ENCODE data around the gene CFAP20DC. TPM values are rescaled to one million over a fixed set of nuclear protein-coding genes. Genes with fewer than 3 reads are reported as not detected.
"Not testable (repeated sequence)": the region's sequence is repeated elsewhere in the genome, so short reads cannot be mapped to it uniquely, and the experiment has no call there.

Gene CFAP20DC
- total and polyA plus RNA-seq, 12 donors, result 0.35 to 6.0 (median 2.0) TPM

GRCh38 chr3:58720526-58720925, 329.3 kb downstream of the CFAP20DC start:
- intact Hi-C loops (cut with DNase I), result no loop called here
- H3K27ac ChIP-seq, result no peak overlapping the region
- 79 to 89% (median 86%) methylated on average over 3 of the region's 3 CpGs for WGBS, 4 donors

GRCh38 chr3:58719684-58720083, 330.1 kb downstream of the CFAP20DC start:
- Histone ChIP-seq H3K27ac (no peak overlapping the region), H3K4me1 (replicated peaks in 1 of 2) (no peaks in the 10 kb centered on the region), H3K9me3 (replicated peaks in 1 of 3) (no peaks in the 10 kb centered on the region), H3K36me3 (replicated peaks in 1 of 2) (no peaks in the 10 kb centered on the region), H3K27me3 (no peaks in the 10 kb centered on the region), H3K4me3 (no peak overlapping the region)
- intact Hi-C loops (cut with DNase I), result no loop called here
- TF ChIP-seq CTCF (IDR thresholded peaks at IDR 0.05), result no peak
- no peak for TF ChIP-seq POLR2A (IDR thresholded peaks at IDR 0.05)
- WGBS, 4 donors, result 59 to 100% (median 82%) methylated on average over 2 of the region's 2 CpGs
- DNase-seq, result no peak

More at GRCh38 chr3:58720526-58720925, 329.3 kb downstream of the CFAP20DC start:
- Histone ChIP-seq H3K9me3 (replicated peaks in 1 of 3) (no peaks in the 10 kb centered on the region), H3K4me1 (replicated peaks in 1 of 2) (no peaks in the 10 kb centered on the region), H3K4me3 (no peak overlapping the region), H3K27me3 (no peaks in the 10 kb centered on the region), H3K36me3 (replicated peaks in 1 of 2) (no peaks in the 10 kb centered on the region)
- TF ChIP-seq POLR2A (IDR thresholded peaks at IDR 0.05) (no peak), CTCF (IDR thresholded peaks at IDR 0.05) (no peak)
- no peak for DNase-seq

- intact Hi-C loops (cut with DNase I), result no loop called here
- DNase-seq, result no peak
- WGBS, 4 donors, result 75 to 84% (median 80%) methylated on average over 3 of the region's 3 CpGs
- Histone ChIP-seq H3K27ac (no peak overlapping the region), H3K27me3 (no peaks in the 10 kb centered on the region), H3K9me3 (replicated peaks in 1 of 3) (no peaks in the 10 kb centered on the region), H3K4me3 (no peak overlapping the region), H3K36me3 (replicated peaks in 1 of 2) (no peaks in the 10 kb centered on the region), H3K4me1 (replicated peaks in 1 of 2) (no peaks in the 10 kb centered on the region)
- no peak for TF ChIP-seq POLR2A (IDR thresholded peaks at IDR 0.05)
- TF ChIP-seq CTCF (IDR thresholded peaks at IDR 0.05), result no peak
Measured at GRCh38 chr3:58713715-58714401, 336.0 kb downstream of the CFAP20DC start.

GRCh38 chr3:58711871-58712270, 338.0 kb downstream of the CFAP20DC start:
- Histone ChIP-seq H3K4me3 (no peak overlapping the region), H3K27ac (no peak overlapping the region), H3K27me3 (no peaks in the 10 kb centered on the region), H3K4me1 (replicated peaks in 1 of 2) (no peaks in the 10 kb centered on the region), H3K9me3 (replicated peaks in 1 of 3) (no peaks in the 10 kb centered on the region), H3K36me3 (replicated peaks in 1 of 2) (no peaks in the 10 kb centered on the region)
- intact Hi-C loops (cut with DNase I), result no loop called here
- WGBS, 4 donors, result 62 to 78% (median 67%) methylated on average over 7 to 8 of the region's 8 CpGs
- DNase-seq, result no peak
- TF ChIP-seq POLR2A (IDR thresholded peaks at IDR 0.05) (no peak), CTCF (IDR thresholded peaks at IDR 0.05) (no peak)

GRCh38 chr3:58708983-58709382, 340.8 kb downstream of the CFAP20DC start:
- DNase-seq; intact Hi-C loops (cut with DNase I); H3K4me3 ChIP-seq; H3K27ac ChIP-seq; H3K4me1 ChIP-seq (replicated peaks in 1 of 2); H3K27me3 ChIP-seq; H3K9me3 ChIP-seq (replicated peaks in 1 of 3); H3K36me3 ChIP-seq (replicated peaks in 1 of 2): not testable (repeated sequence)
- 75 to 81% (median 78%) methylated on average over 3 of the region's 3 CpGs for WGBS, 4 donors
